Activated CD4-positive, alpha-beta T cell treated with anti-CD3 and anti-CD28 coated beads for 4 hours (primary cell): ENCODE measurements around the gene FSTL1.
"Not testable (repeated sequence)": the region's sequence is repeated elsewhere in the genome, so short reads cannot be mapped to it uniquely, and the experiment has no call there.

ENCODE experiments used
- DNase-seq, 2 donors: peaks; one replicate each; pipeline ENCODE4 v3.0.0-alpha.2; 2020

The FSTL1 gene

DNA sequence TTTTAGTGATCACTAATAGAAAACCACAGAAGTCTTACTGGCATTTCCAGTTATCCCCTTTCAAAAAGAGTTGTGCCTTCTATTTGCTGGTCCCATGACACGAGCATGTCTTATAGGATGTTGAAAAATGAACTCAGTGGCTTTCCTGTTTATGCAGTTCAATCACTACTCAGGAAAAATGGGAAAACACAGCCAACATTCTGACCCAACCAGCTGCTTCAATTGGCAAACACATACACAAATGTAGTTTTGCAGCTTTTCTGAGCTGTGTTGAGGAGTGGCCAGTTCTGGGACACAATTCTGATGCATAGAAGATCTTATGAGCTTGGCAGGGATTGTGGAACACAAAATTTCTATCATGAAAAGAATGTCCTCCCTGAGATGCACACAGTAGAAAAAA is 40.3 kb downstream of the FSTL1 start:
- DNase-seq, result no peak

DNA sequence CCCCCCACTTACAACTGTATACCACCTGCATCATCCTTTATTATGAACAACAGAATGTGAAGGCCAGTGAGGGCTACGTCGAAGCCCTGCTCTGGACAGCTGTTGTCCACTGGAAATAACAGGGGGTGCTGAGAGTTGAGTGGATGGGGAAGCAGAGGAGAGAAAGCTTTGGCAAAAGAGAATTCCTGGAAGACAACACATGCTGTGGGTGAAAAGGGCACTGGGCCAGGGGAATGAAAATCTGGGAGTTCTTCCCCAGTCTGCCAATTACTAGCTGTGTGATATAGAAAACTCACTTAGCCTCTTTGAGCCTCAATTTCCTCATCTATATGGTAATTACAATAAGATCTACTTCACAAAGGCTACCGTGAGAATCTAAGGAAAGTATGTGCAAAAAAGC is 40.7 kb downstream of the FSTL1 start:
- no peak for DNase-seq

GRCh38 chr3:120407508-120408287 is 43.1 kb downstream of the FSTL1 start:
- DNase-seq, result no peak

- DNase-seq, result no peak
Observed at GRCh38 chr3:120404876-120405275, 45.9 kb downstream of the FSTL1 start.

GRCh38 chr3:120402257-120402656 is 48.5 kb downstream of the FSTL1 start:
- no peak for DNase-seq

GRCh38 chr3:120399372-120399771 is 51.4 kb downstream of the FSTL1 start:
- no peak for DNase-seq

- no peak for DNase-seq
Observed at GRCh38 chr3:120396469-120396868, 54.3 kb downstream of the FSTL1 start.

DNA sequence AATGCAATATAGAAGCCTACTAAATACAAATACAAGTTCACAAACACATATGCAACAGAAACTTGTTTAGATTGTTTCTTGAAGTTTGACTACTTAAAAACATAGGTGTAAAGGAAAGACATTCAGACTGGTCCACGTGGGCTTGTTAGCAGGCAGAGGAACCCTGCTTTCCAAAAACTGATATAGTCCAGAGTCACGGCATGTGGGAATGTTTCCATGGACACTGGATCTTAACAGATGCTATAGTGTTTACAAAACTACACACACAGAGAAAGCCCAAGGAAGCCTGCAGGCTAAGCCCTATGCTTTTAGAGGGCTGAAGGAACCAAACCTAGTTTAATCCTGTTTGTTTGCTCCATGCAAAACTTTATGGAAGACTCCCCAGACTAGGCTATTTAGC is 56.4 kb downstream of the FSTL1 start:
- DNase-seq, result no peak

DNA sequence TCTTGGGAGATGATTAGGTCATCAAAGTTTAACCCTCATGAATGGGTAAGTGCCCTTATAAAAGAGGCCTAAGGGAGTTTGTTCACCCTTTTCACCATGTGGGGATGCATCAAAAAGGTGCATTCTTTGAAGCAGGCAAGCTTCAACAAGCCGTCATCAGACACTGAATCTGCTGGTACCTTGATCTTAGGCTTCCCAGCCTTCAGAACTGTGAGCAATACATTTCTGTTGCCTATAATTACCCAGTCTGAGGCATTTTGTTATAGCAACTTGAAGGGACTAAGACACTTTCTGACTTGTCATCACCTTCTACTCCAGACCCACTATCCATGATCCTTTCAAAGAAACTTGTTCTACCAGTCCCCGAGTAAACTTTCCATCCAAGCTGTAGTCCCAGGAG is 57.0 kb downstream of the FSTL1 start:
- no peak for DNase-seq

DNA sequence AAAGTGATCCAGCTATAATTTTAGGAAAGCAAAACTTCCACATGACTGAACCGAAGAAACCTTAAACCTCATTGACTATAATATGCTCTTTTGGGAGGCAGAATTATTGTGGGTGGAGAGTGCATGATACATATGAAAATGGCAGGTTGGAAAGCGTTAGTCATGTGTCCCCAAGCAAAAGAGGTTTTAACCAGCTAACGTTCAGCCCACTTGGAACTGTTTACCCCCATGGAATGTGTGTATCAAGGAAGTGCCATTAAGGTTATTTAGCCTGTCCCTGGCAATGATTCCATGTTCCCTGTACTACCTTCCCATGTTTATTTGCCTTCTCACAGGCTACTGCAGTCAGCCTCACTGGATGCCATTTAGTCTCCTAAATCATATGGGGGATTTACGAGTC is 57.5 kb downstream of the FSTL1 start:
- no peak for DNase-seq

GRCh38 chr3:120382941-120383447 is 67.8 kb downstream of the FSTL1 start:
- DNase-seq, result no peak

- no peak for DNase-seq
Observed at GRCh38 chr3:120381503-120381902, 69.3 kb downstream of the FSTL1 start.

DNA sequence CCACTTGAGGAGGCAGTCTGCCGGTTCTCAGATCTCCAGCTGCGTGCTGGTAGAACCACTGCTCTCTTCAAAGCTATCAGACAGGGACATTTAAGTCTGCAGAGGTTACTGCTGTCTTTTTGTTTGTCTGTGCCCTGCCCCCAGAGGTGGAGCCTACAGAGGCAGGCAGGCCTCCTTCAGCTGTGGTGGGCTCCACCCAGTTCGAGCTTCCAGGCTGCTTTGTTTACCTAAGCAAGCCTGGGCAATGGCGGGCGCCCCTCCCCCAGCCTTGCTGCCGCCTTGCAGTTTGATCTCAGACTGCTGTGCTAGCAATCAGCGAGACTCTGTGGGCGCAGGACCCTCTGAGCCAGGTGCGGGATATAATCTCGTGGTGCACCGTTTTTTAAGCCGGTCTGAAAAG is 72.8 kb downstream of the FSTL1 start:
- DNase-seq, result not testable (repeated sequence)

GRCh38 chr3:120370463-120370862 is 80.3 kb downstream of the FSTL1 start:
- no peak for DNase-seq

DNA sequence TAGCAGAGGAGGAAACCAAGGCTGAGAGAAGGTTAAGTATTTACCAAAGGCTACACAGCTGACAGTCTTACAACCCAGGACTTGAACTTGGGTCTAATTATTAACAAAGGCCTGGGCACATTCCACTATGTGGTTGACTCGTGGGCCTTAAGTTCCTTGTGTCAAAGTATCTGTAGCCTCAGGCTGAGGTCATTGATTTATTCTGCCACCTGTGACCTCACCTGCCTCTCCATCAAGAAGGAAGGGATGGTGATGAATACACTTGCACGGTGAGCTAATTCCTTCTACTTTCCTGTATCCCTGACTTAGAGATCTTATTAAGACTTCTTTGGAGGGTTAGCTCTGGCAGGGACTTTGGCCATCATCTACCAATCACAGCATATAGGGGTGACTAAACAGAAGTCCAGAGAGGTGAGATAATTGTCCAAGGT is 81.7 kb downstream of the FSTL1 start:
- DNase-seq, result no peak

DNA sequence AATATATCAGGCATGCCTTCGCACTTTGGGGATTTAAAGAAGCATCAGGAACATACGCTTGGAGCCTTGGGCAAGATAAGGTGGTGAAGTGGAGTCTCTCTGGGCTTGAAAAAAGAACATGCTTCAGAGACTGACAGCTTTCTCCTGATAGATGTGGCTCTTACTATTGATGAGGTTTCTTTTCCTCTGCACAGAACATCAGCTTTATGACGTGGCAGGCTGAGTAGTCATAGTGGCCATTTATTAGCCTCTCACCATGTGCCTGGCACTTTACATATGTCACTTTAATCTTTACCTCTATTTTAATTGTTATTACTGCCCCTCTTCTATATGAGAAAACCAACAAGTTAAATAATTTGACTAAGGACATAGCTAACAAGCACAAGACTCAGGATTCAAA is 82.6 kb downstream of the FSTL1 start:
- DNase-seq, result no peak

DNA sequence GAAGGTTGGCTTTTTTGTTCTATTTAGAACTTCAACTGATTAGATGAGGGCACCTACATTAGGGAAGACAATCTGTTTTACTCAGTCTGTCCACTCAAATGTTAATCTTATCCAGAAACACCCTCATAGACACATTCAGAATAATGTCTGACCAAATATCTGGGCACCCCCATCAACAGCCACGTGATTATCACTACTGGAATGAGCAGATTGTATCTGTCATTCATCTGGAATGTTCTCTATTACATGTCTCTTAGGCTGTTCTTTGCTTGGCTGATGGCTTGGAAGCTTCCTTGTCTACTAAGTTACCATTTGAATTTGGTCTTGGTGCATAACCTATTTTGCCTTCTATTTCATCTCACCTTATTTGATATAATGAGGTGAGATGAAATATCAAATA is 86.0 kb downstream of the FSTL1 start:
- no peak for DNase-seq

GRCh38 chr3:120364101-120364500 is 86.7 kb downstream of the FSTL1 start:
- DNase-seq, result no peak

GRCh38 chr3:120357807-120358206 is 93.0 kb downstream of the FSTL1 start:
- DNase-seq, result no peak

GRCh38 chr3:120355486-120355885 is 95.3 kb downstream of the FSTL1 start:
- no peak for DNase-seq

- DNase-seq, result no peak
Observed at GRCh38 chr3:120353463-120353862, 97.3 kb downstream of the FSTL1 start.

- DNase-seq, result no peak
Observed at GRCh38 chr3:120352017-120352416, 98.8 kb downstream of the FSTL1 start.

DNA sequence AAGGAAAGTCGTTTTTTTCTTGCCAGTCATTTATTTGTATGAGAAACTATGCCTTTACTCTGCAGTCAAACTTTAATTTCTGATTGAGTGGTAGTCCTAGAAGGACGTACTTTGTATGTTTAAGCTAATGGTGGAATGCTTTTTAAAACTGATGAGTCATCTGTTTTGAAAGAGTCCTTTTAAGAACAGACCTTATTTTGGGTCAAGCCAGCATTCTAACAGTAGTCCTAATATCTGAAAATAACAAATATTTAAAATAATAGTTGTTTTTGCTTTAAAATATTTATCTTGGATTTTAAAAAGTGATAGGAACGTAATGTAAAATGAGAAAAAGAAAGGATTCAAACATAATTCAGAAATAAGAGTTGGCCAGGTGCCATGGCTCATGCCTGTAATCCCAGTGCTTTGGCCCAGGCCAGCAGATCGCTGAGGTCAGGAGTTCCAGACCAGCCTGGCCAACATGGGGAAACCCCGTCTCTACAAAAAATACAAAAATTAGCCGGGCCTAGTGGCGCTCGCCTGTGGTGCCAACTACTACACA is 100.3 kb downstream of the FSTL1 start:
- no peak for DNase-seq

- peak in 1 of 2 donors; percentile 1 for DNase-seq
Observed at GRCh38 chr3:120349855-120350125, 101.0 kb downstream of the FSTL1 start.
